ENCODE results near the gene CYGB. TPM values are rescaled to one million over a fixed set of nuclear protein-coding genes. Genes with fewer than 3 reads are reported as not detected.

Gene CYGB
- polyA plus RNA-seq, 1 donor (not counting 4 experiments of a cell fraction or from before 2014, with no cell fraction given), result 10.3 TPM

DNA sequence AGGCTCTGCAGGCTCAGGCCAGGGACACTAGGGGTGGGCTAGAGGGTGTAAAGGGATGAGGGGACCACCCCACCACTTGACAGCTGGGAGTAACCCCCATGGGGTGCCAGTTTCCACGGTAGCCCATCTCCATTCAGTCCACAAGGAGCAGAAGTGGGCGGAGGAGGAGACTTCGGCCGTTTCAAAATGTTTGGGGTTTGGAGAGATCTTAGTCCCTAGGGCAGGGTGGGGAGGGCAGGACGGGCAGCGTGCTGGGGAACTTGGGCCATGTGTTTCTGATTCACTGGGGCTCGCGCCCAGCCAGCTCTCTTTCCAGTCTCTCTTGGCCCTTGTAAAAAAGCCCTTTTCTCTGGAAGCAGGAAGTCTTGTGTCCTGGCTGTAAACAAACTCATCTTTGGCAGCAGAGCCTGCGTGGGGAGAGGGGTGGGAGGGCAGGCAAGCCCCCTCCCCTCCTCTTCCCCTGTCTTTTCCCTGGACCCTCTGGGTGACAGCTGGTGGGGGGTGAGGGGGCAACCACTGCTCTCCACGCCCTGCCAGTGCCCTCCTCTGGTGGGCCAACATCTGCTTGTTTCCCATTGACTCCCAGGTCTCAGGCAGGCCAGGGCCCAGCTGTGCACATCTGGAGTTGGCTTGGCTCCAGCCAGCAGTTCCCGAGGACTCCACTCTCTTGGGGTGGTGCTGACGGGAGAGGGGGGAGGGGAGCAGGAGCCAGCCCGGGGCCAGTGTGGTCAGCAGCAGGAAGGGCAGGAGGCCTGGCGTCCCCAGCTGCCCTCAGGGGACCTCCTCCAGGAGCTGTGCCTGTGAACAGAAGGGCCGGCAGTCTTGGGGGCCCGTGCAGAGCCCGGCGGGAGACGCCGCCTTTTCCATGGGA is 8.1 kb downstream of the CYGB start:
- Histone ChIP-seq H3K4me1 (ENCODE audit: control insufficient read depth, extremely low read depth, insufficient read depth, low read length) (peaks cover 48% of the 10 kb centered on the region), H3K27me3 (ENCODE audit: control insufficient read depth, extremely low read depth, insufficient read depth, low read length) (no peaks in the 10 kb centered on the region), H3K9me1 (ENCODE audit: control insufficient read depth, extremely low read depth, insufficient read depth, low read length) (no peaks in the 10 kb centered on the region), H2AFZ (ENCODE audit: control insufficient read depth, low read length) (peak overlapping the region; percentile 75), H3K36me3 (ENCODE audit: control insufficient read depth in 2 of 2, extremely low read depth in 1 of 2, insufficient read depth in 2 of 2, low read length in 2 of 2) (no peaks in the 10 kb centered on the region), H3K9ac (ENCODE audit: control insufficient read depth, extremely low read depth, insufficient read depth, low read length) (peak overlapping the region; percentile 75), H3K27ac (ENCODE audit: control insufficient read depth, insufficient read depth, low read length) (peak overlapping the region; percentile 54), H4K20me1 (ENCODE audit: control insufficient read depth, extremely low read depth, insufficient read depth, low read length) (no peaks in the 10 kb centered on the region), H3K9me3 (ENCODE audit: control insufficient read depth, low read depth, low read length) (no peaks in the 10 kb centered on the region), H3K4me2 (ENCODE audit: control insufficient read depth, extremely low read depth, insufficient read depth, low read depth, low read length) (peak overlapping the region; percentile 5), H3K4me3 (ENCODE audit: control insufficient read depth in 2 of 3, extremely low read depth in 1 of 3, insufficient read depth in 2 of 3, low read depth in 1 of 3, low read length in 3 of 3) (no peak overlapping the region), H3K79me2 (ENCODE audit: control insufficient read depth, insufficient read depth, low read length) (no peaks in the 10 kb centered on the region)
- dilution Hi-C loops (cut with MboI; ENCODE audit: extremely low pct_ligation_motif_present, low sequenced_read_pairs), result no loop called here
- TF ChIP-seq EZH2 (IDR thresholded peaks at IDR 0.05; ENCODE audit: low read length), result no peak
- TF ChIP-seq, protein P1, sequence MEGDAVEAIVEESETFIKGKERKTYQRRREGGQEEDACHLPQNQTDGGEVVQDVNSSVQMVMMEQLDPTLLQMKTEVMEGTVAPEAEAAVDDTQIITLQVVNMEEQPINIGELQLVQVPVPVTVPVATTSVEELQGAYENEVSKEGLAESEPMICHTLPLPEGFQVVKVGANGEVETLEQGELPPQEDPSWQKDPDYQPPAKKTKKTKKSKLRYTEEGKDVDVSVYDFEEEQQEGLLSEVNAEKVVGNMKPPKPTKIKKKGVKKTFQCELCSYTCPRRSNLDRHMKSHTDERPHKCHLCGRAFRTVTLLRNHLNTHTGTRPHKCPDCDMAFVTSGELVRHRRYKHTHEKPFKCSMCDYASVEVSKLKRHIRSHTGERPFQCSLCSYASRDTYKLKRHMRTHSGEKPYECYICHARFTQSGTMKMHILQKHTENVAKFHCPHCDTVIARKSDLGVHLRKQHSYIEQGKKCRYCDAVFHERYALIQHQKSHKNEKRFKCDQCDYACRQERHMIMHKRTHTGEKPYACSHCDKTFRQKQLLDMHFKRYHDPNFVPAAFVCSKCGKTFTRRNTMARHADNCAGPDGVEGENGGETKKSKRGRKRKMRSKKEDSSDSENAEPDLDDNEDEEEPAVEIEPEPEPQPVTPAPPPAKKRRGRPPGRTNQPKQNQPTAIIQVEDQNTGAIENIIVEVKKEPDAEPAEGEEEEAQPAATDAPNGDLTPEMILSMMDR (optimal IDR thresholded peaks at IDR 0.05 in 1 of 3, IDR thresholded peaks at IDR 0.05 in 1 of 3, conservative IDR thresholded peaks at IDR 0.05 in 1 of 3; ENCODE audit: extremely low read depth in 1 of 3, insufficient read depth in 2 of 3, low read length in 3 of 3), result peak in 1 of 3 experiments; percentile 2
- FAIRE-seq, result no peak
- no peak for DNase-seq (ENCODE audit: low read depth, low spot score)

DNA sequence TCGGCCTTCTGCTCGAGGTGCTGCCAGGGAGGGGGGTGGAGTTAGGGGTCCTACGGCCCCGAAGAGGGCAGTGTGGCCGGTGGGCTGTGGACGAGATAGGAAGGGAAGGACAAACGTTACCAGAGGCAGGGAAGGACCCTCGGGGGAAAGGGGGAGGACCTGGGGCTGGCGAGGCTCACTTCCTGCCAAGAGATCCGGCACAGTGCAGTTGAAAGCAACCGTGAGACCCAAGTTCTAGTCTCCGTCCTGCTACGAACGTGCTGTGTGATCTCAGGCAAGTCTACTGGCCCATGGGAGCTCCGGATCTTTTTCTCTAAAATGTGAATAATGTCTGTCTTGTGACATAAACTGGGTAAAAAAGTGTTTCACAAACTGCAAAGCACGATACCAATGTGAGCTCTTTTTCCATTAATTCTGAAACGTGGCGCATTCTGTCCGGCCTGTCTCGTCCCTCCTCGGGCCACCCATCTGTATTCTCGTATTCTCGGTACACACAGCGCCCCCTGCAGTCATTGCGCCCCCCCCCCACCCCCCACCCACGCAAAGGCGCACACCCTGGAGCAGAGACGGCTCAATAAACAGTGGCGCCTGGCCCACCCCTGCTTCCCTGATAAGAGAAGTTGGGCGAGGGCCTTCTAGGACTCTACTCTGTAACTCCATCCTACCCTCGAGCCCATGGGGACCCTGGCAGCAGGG is 8.8 kb downstream of the CYGB start:
- Histone ChIP-seq H4K20me1 (ENCODE audit: control insufficient read depth, extremely low read depth, insufficient read depth, low read length) (no peaks in the 10 kb centered on the region), H2AFZ (ENCODE audit: control insufficient read depth, low read length) (peak overlapping the region; percentile 75), H3K36me3 (ENCODE audit: control insufficient read depth in 2 of 2, extremely low read depth in 1 of 2, insufficient read depth in 2 of 2, low read length in 2 of 2) (no peaks in the 10 kb centered on the region), H3K9me1 (ENCODE audit: control insufficient read depth, extremely low read depth, insufficient read depth, low read length) (no peaks in the 10 kb centered on the region), H3K79me2 (ENCODE audit: control insufficient read depth, insufficient read depth, low read length) (no peaks in the 10 kb centered on the region), H3K4me1 (ENCODE audit: control insufficient read depth, extremely low read depth, insufficient read depth, low read length) (peaks cover 48% of the 10 kb centered on the region), H3K4me3 (ENCODE audit: control insufficient read depth in 2 of 3, extremely low read depth in 1 of 3, insufficient read depth in 2 of 3, low read depth in 1 of 3, low read length in 3 of 3) (no peak overlapping the region), H3K27me3 (ENCODE audit: control insufficient read depth, extremely low read depth, insufficient read depth, low read length) (no peaks in the 10 kb centered on the region), H3K27ac (ENCODE audit: control insufficient read depth, insufficient read depth, low read length) (no peak overlapping the region), H3K9ac (ENCODE audit: control insufficient read depth, extremely low read depth, insufficient read depth, low read length) (peak overlapping the region; percentile 75), H3K4me2 (ENCODE audit: control insufficient read depth, extremely low read depth, insufficient read depth, low read depth, low read length) (peak overlapping the region; percentile 5), H3K9me3 (ENCODE audit: control insufficient read depth, low read depth, low read length) (no peaks in the 10 kb centered on the region)
- TF ChIP-seq EZH2 (IDR thresholded peaks at IDR 0.05; ENCODE audit: low read length), result no peak
- TF ChIP-seq, protein P1 (optimal IDR thresholded peaks at IDR 0.05 in 1 of 3, IDR thresholded peaks at IDR 0.05 in 1 of 3, conservative IDR thresholded peaks at IDR 0.05 in 1 of 3; ENCODE audit: extremely low read depth in 1 of 3, insufficient read depth in 2 of 3, low read length in 3 of 3), result peak in 1 of 3 experiments; percentile 38
- dilution Hi-C loops (cut with MboI; ENCODE audit: extremely low pct_ligation_motif_present, low sequenced_read_pairs), result no loop called here
- FAIRE-seq (no peak), DNase-seq (ENCODE audit: low read depth, low spot score) (no peak)
